Right atrium auricular region (tissue), 2 donors: ENCODE measurements around the gene ABR. TPM values are rescaled to one million over a fixed set of nuclear protein-coding genes. Genes with fewer than 3 reads are reported as not detected.
"Not testable (repeated sequence)": the region's sequence is repeated elsewhere in the genome, so short reads cannot be mapped to it uniquely, and the experiment has no call there.

Experiments
- DNase-seq: peaks from one replicate; pipeline ENCODE4 v3.0.0-alpha.2; 2019; ENCODE audit warnings: low spot score
- H3K27ac ChIP-seq, 2 donors: fragments of 200-600 bp; sonication (generic); 1 replicate in 1 of 2; 2 replicates in 1 of 2; pipeline ENCODE4 v1.5.1; 2016 to 2019
- H3K27me3 ChIP-seq, 2 donors: fragments of 200-600 bp; sonication (generic); one replicate each; pipeline versions ENCODE4 v1.5.1 to v1.6.0; 2017 to 2019
- H3K36me3 ChIP-seq: fragments of 200-600 bp; sonication (generic); one replicate; pipeline ENCODE4 v1.5.1; 2016
- H3K4me1 ChIP-seq, 2 donors: fragments of 200-600 bp; sonication (generic); one replicate each; pipeline versions ENCODE4 v1.5.1 to v1.6.0; 2017 to 2019
- H3K4me3 ChIP-seq, 2 donors: fragments of 200-600 bp; sonication (generic); 1 replicate in 1 of 2; 2 replicates in 1 of 2; pipeline ENCODE4 v1.5.1; 2017 to 2019; ENCODE audit warnings: mild to moderate bottlenecking in 1 of 2, moderate library complexity in 1 of 2
- H3K9me3 ChIP-seq, 2 donors: fragments of 200-600 bp; sonication (generic); one replicate each; pipeline ENCODE4 v1.5.1; 2019
- total RNA-seq, 2 donors: library from RNA; depleted of rRNA; stranded (reverse); fragments of >200 nt; gene quantifications; one replicate each; pipeline ENCODE4 v1.1.0, GENCODE V29; 2016
- TF ChIP-seq, protein P1 (sequence below), 2 donors: fragments of 200-600 bp; sonication (generic); IDR thresholded peaks; one replicate each; pipeline ENCODE4 v1.5.1; 2019; ENCODE audit warnings: antibody characterized with exemption in 2 of 2

Gene ABR
- total RNA-seq, 2 donors from 2014 or later = 94.9 to 116 TPM

GRCh38 chr17:1001640-1002411 lies 178.0 kb downstream of the ABR start:
- no peak overlapping the region for H3K4me3 ChIP-seq

GRCh38 chr17:1000597-1001461 lies 179.0 kb downstream of the ABR start:
- Histone ChIP-seq H3K36me3 (peaks cover 56% of the 10 kb centered on the region), H3K27ac (peak overlapping the region; percentile 86 to 88), H3K27me3 (no peaks in the 10 kb centered on the region), H3K9me3 (no peaks in the 10 kb centered on the region), H3K4me3 (no peak overlapping the region), H3K4me1 (peaks cover 0 to 84% of the 10 kb centered on the region in 2 donors)
- TF ChIP-seq, protein P1, sequence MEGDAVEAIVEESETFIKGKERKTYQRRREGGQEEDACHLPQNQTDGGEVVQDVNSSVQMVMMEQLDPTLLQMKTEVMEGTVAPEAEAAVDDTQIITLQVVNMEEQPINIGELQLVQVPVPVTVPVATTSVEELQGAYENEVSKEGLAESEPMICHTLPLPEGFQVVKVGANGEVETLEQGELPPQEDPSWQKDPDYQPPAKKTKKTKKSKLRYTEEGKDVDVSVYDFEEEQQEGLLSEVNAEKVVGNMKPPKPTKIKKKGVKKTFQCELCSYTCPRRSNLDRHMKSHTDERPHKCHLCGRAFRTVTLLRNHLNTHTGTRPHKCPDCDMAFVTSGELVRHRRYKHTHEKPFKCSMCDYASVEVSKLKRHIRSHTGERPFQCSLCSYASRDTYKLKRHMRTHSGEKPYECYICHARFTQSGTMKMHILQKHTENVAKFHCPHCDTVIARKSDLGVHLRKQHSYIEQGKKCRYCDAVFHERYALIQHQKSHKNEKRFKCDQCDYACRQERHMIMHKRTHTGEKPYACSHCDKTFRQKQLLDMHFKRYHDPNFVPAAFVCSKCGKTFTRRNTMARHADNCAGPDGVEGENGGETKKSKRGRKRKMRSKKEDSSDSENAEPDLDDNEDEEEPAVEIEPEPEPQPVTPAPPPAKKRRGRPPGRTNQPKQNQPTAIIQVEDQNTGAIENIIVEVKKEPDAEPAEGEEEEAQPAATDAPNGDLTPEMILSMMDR (IDR thresholded peaks at IDR 0.05) = no peak
- no peak for DNase-seq

More at GRCh38 chr17:1001640-1002411, 178.0 kb downstream of the ABR start:
- Histone ChIP-seq H3K36me3 (peaks cover 64% of the 10 kb centered on the region), H3K27ac (peak overlapping the region; percentile 86 to 88), H3K27me3 (no peaks in the 10 kb centered on the region), H3K4me1 (peaks cover 0 to 88% of the 10 kb centered on the region in 2 donors), H3K9me3 (no peaks in the 10 kb centered on the region)
- DNase-seq = no peak
- TF ChIP-seq, protein P1 (IDR thresholded peaks at IDR 0.05) = no peak

DNA sequence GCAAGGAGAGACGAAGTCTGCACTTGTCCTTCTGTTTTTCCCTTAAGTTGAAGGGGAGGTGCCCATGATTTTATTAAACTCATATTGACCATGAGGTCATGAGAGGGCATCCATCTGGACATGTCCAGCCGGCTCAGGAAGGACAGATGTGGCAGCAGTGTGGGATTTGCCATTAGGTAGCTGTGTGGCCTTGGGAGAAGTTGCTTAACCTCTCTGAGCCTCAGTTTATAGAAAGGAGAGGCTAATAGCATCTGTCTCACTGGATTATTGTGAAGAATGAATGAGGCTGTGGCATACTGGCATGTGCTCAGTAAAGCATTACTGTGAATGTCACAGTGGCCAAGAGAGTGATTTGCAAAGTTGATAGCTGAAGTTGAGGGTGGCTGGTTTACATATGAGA lies 181.7 kb downstream of the ABR start:
- Histone ChIP-seq H3K27ac (peak overlapping the region in 1 of 2 donors; percentile 88), H3K36me3 (peaks cover 30% of the 10 kb centered on the region), H3K27me3 (no peaks in the 10 kb centered on the region), H3K4me1 (peaks cover 0 to 56% of the 10 kb centered on the region in 2 donors), H3K4me3 (peak overlapping the region in 1 of 2 donors; percentile 99), H3K9me3 (no peaks in the 10 kb centered on the region)
- TF ChIP-seq, protein P1 (IDR thresholded peaks at IDR 0.05) = no peak
- no peak for DNase-seq

DNA sequence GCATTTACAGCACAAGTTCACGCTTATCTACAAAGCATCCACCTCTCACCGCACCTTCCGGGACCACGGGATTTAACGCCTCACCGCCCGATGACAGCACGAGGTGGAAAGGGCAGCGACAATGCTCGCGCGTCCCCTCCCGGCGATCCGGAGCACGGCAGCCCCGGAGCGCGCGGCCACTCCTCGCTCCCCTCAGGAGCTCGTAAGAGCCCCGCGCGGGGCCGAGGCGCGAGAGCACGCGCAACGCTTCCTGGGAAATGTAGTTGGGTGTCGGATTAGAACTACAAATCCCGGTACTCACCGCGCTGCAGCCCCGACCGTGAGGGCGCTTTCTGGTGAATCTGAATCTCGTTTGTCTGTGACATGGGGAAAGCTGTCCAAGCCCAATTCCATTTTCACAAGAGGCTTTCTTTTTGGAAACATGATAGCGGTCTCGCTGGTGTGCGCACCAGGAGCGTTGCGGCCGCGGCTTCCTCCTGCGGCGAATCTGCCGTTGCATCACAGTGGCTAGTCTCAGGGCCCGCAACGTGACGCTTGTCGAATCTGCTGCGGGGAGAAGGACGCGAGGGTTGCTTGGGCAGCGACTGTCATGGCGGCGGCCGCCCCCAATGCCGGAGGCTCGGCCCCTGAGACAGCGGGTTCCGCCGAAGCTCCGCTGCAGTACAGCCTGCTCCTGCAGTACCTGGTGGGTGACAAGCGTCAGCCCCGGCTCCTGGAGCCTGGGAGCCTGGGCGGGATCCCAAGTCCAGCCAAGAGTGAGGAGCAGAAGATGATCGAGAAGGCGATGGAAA lies 183.0 kb downstream of the ABR start, which contains the start of gene TIMM22:
Gene TIMM22 (plus strand): TSS at position 576 of the 791 bp plus-strand sequence. CDS start 14 bp downstream, at position 590.
- Histone ChIP-seq H3K9me3 (no peaks in the 10 kb centered on the region), H3K27me3 (no peaks in the 10 kb centered on the region), H3K4me3 (peak within 1 kb of the TSS; percentile 96 to 99), H3K4me1 (peaks cover 0 to 43% of the 10 kb centered on the region in 2 donors), H3K36me3 (peaks cover 22% of the 10 kb centered on the region), H3K27ac (peak within 1 kb of the TSS; percentile 88 to 94)
- TF ChIP-seq, protein P1 (IDR thresholded peaks at IDR 0.05) = peak; percentile 92 to 97
- DNase-seq = peak; percentile 92

GRCh38 chr17:995324-995723 lies 184.5 kb downstream of the ABR start:
- not testable (repeated sequence) for H3K27me3 ChIP-seq, H3K36me3 ChIP-seq, H3K9me3 ChIP-seq, H3K27ac ChIP-seq, H3K4me3 ChIP-seq, DNase-seq
- peaks cover 0 to 29% of the 10 kb centered on the region in 2 donors for H3K4me1 ChIP-seq
